Eye (tissue), 1 donor: Measurements from ENCODE around the gene CORO2A.
"Not testable (repeated sequence)": the region's sequence is repeated elsewhere in the genome, so short reads cannot be mapped to it uniquely, and the experiment has no call there.

Experiments
- DNase-seq: peaks from one replicate; pipeline ENCODE4 v3.0.0-alpha.2; 2015

CORO2A gene

DNA sequence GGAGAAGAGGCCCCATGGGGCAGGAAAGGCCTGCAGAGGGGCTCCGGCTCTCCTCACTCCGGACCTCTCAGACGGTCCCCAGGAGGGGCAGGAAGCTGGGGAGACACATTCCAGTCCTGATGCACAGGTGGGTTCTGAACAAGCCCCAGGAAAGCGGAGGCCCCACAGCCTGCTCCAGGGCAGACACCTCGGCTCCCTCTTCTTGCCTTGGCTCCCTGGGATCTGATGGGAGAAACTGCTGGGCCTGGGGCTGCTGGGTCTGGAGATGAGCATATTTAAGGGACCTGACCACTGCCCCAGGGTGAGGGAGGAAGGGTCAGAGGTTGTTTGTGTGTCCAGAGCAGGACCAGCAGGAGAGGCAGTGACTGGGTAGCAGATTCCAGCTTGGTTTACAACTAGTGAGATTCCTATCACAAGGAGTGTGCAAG is 1.2 kb downstream of the CORO2A start:
- DNase-seq = no peak

DNA sequence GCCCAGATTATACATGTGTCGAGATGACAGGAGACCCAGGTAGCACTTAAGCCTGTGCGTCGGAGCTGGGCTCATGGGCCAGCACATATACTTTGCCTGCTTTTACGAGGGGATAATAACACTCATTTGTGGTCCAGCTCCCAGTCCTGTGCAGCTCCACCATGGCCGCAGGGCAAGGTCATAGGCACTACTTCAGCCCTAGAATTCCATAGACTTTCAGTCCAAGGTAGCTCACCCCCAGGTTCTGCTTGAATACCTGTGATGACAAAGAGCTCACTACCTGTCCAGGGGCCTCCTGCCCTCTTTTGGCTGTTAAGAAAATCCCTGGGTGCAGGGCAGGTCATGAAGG is 1.7 kb downstream of the CORO2A start:
- no peak for DNase-seq

- no peak for DNase-seq
These were observed 3.0 kb downstream of the CORO2A start for GRCh38 chr9:98189412-98189811.

- no peak for DNase-seq
These were observed 4.5 kb downstream of the CORO2A start for GRCh38 chr9:98187926-98188325.

DNA sequence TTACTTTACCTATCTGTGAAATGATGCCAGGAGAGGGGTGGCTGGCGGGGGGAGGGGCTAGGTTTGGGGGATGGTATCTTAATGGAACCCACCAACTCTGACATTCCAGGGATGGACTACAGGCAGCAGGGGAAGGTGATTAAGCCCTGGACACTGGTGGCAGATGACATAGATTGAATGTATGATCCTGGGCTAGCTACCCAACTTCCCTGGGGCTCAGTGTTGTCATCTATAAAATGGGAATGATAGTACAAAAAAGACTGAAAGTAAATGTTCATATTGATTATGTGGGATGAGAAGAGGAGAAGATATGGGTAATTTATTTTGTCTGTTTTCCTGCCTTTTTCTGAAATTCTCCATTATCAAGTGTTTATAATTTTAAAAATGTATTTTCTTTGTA is 6.2 kb downstream of the CORO2A start:
- DNase-seq = no peak

GRCh38 chr9:98185611-98186171 is 6.7 kb downstream of the CORO2A start:
- DNase-seq = no peak

DNA sequence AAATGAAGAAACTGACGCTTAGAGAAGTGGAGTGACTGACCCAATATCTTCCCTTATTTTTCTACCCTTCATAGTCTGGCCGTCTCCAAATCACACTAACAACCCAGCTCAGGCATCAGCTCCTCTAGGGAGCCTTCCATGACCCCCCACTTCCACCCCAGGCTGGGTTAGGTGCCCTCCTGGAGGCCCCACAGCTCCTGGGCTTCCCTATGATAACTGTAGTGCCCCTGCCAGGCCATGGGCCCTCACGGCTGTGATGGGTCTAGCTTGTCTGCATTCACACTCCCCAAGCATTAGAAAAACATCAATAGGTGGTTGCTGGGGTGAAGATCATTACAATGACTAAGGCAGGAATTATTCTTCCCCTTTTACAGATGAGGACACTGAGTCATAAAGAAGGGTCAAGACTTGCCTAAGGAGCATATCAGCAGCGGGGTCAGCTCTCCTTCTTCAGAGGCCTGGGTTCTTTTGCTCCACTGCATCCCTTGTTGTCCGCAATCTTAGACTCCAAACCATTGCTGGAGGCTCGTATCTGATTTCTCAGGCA is 7.3 kb downstream of the CORO2A start:
- DNase-seq = no peak

GRCh38 chr9:98184326-98184725 is 8.1 kb downstream of the CORO2A start:
- DNase-seq = no peak

DNA sequence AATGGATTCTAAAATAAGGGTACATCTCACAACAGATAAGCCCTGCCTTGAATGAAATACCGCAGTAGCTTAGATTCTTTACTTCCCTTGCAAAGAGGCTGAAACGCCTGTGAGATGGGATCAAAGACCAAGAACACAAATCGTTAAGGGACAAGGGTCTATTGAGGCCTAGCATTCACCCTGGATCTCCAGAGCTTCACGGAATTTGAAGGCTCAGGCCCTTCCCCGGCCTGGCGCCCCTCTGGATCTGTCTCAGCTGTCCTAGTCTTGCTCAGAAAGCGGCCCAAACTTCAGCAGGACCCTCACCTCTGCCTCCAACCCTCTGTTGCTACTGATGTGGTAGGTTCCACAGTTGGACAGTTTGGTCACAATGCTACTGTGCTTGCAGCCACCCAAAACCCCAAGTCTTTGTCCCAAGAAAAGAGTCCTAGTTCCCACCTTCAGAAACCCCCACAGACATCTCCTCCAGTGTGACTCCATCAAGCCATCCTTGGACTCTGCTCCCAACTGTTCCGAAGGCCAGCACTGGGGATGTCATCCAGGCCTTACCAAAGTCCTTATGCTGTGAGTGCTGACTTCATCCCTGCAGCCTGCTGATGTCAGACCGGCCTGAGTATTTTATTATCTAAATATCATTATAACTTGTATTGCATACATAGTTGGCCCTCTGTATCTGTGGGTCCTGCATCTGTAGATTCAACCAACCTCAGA is 9.4 kb downstream of the CORO2A start:
- DNase-seq = no peak

DNA sequence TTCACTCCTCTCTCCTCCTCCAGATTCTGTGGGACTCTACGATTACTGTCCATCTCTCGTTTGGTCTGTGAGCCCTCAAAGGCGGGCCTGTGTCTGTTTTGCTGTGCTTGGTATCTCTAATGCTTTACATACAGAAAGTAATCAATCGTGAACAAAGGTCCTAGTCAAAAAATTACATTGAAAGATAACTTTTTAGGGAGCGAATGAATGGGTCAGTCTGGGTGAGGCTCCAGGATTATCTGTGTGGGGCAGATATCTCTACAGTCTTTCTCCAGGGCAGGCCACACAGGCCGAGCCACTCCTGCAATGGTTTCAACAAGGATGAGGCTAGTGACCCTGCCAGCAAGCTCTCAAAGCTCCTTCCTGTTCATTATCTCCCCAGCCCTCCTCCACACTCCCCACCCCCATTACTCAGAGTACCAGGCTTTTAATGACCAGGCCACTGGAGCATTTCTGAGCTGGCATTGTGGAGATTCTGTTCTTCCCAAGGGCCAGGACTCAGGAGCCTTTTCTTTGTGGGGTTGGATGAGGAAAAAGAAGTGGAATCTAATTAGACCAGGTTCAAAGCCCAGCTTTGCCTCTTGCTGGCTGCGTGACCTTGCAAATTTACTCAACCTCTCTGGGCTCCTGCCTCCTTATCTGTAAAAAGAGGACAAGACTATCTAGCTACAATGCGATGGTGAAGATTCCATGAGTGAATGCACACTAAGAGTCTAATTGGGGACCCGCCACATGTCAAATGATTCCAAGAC is 10.2 kb downstream of the CORO2A start:
- DNase-seq = no peak

DNA sequence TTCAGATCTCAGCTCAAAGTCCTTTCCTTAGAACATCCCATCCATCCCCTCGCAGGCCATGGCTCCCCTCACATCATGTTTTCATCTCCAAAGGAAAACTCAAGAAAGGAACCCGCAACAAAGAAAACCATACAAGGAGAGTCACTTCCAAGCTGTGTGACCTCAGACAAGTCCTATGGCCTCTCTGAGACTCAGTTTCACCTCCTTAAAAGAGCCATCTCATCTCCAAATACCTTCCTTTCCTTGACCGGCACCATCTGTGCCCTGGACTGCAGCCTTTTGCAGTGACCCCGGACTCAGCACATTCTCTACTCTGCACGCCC is 10.7 kb downstream of the CORO2A start:
- no peak for DNase-seq

GRCh38 chr9:98180996-98181395 is 11.4 kb downstream of the CORO2A start:
- DNase-seq = no peak

- no peak for DNase-seq
These were observed 13.3 kb downstream of the CORO2A start for GRCh38 chr9:98178874-98179850.

GRCh38 chr9:98176391-98177259 is 15.8 kb downstream of the CORO2A start:
- DNase-seq = no peak

GRCh38 chr9:98175762-98176161 is 16.7 kb downstream of the CORO2A start:
- no peak for DNase-seq

GRCh38 chr9:98175028-98175569 is 17.3 kb downstream of the CORO2A start:
- DNase-seq = no peak

GRCh38 chr9:98174502-98174918 is 17.9 kb downstream of the CORO2A start:
- not testable (repeated sequence) for DNase-seq

DNA sequence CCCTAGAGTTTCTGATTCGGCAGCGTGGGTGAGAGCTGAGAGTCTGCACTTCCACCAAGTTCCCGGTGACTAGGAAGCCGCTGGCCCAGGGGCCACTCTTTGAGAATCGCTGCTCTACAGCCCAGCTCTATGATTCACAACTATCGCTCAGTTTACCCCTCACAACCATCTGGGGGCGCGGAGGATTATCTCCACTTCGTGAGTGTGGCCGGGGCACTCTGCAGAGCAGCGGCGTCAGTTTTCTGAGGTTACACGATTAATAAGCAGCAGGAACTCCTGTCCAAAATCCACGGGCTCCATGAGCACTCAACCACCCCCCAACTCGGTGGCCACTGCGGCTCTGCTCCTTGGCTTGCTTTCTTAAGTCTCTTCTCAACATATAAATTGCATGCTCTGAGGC is 19.3 kb downstream of the CORO2A start:
- DNase-seq = no peak

GRCh38 chr9:98172604-98173003 is 19.8 kb downstream of the CORO2A start:
- peak; percentile 57 for DNase-seq

DNA sequence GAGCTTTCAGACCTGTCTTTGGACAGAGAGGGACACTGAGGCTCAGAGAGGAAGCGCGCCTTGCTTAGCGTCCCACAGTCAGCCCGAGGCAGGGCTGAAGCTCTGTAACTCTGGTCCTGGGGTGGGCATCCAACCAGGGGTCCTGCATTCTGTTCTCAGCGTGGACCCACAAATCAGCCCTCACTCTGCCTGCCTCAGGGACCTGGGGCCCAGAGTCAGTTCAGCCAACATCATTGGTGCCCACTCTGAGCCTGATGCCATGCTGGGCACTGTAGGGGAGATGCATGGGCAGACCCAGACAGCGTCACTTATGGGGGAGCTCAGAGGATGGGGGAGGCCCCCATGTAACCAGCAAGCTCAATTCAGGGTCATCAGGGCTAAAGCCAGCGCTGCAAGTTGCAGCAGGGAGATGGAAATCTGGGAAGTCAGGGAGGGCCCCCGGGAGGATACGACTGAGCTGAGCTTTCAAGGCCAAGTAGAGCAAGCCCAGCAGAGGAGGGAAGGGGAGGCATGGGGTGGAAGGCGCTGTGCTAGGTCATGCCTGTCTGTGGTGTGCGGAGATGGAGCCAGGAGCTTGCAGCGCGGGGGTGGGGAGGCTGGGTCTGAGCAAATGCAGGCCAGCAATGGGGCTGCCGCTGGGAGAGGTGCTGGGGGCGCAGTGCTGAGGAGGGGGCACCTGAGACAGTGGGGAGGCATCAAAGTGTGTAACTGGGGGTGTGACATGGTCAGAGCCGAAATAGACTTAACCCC is 21.1 kb downstream of the CORO2A start:
- peak; percentile 55 for DNase-seq
